Keratinocyte (primary cell): ENCODE data around the gene C4orf54. TPM values are rescaled to one million over a fixed set of nuclear protein-coding genes. Genes with fewer than 3 reads are reported as not detected.

Source experiments
- DNase-seq: peaks from one replicate; pipeline ENCODE4 v3.0.0-alpha.2; 2011; ENCODE audit warnings: low read depth, missing footprints, low spot score
- FAIRE-seq: peaks from 2 replicates; lab custom pipeline; 2011; peaks lifted over from hg19 to GRCh38; lab: Jason Lieb, UNC
- H2AFZ ChIP-seq: 2 replicates; pipeline ENCODE4 v1.6.0; 2012; ENCODE audit warnings: low read length, control low read depth, inconsistent platforms; ENCODE audit not compliant: control insufficient read depth
- H3K27ac ChIP-seq: 2 replicates; pipeline ENCODE4 v1.5.1; 2011; ENCODE audit warnings: low read length; ENCODE audit not compliant: control insufficient read depth, insufficient read depth
- H3K27me3 ChIP-seq: 3 replicates; pipeline ENCODE4 v1.6.0; 2011; ENCODE audit warnings: low read length; ENCODE audit not compliant: control insufficient read depth, insufficient read depth; ENCODE audit errors: extremely low read depth
- H3K36me3 ChIP-seq, 2 experiments: 2 replicates in 1 of 2; 3 replicates in 1 of 2; pipeline ENCODE4 v1.5.1; 2011; ENCODE audit warnings: low read length in 2 of 2, mild to moderate bottlenecking in 1 of 2; ENCODE audit not compliant: control insufficient read depth in 2 of 2, insufficient read depth in 2 of 2; ENCODE audit errors: extremely low read depth in 1 of 2
- H3K4me1 ChIP-seq: 3 replicates; pipeline ENCODE4 v1.5.1; 2011; ENCODE audit warnings: low read length; ENCODE audit not compliant: control insufficient read depth, insufficient read depth; ENCODE audit errors: extremely low read depth
- H3K4me2 ChIP-seq: 3 replicates; pipeline ENCODE4 v1.6.0; 2011; ENCODE audit warnings: low read depth, low read length; ENCODE audit not compliant: control insufficient read depth, insufficient read depth; ENCODE audit errors: extremely low read depth
- H3K4me3 ChIP-seq, 3 experiments: fragments of 200-600 bp in 1 of 3; sonication (generic) in 1 of 3; 2 replicates in 2 of 3; 3 replicates in 1 of 3; pipeline ENCODE4 v1.5.1; 2011 to 2016; ENCODE audit warnings: low read length in 3 of 3, mild to moderate bottlenecking in 3 of 3, control low read depth in 2 of 3, inconsistent platforms in 1 of 3, low read depth in 1 of 3, mixed read lengths in 1 of 3, mixed run types in 1 of 3, moderate library complexity in 1 of 3; ENCODE audit not compliant: control insufficient read depth in 2 of 3, insufficient read depth in 2 of 3; ENCODE audit errors: extremely low read depth in 1 of 3
- H3K79me2 ChIP-seq: 2 replicates; pipeline ENCODE4 v1.6.0; 2012; ENCODE audit warnings: low read length; ENCODE audit not compliant: control insufficient read depth, insufficient read depth
- H3K9ac ChIP-seq: 3 replicates; pipeline ENCODE4 v1.6.0; 2011; ENCODE audit warnings: low read length; ENCODE audit not compliant: control insufficient read depth, insufficient read depth; ENCODE audit errors: extremely low read depth
- H3K9me1 ChIP-seq: 3 replicates; pipeline ENCODE4 v1.6.0; 2011; ENCODE audit warnings: low read length; ENCODE audit not compliant: control insufficient read depth, insufficient read depth; ENCODE audit errors: extremely low read depth
- H3K9me3 ChIP-seq: 2 replicates; pipeline ENCODE4 v1.5.1; 2012; ENCODE audit warnings: low read depth, low read length; ENCODE audit not compliant: control insufficient read depth
- H4K20me1 ChIP-seq: 3 replicates; pipeline ENCODE4 v1.6.0; 2011; ENCODE audit warnings: low read length; ENCODE audit not compliant: control insufficient read depth, insufficient read depth; ENCODE audit errors: extremely low read depth
- CTCF ChIP-seq, 3 experiments: IDR thresholded peaks in 1 of 3; conservative IDR thresholded peaks in 1 of 3; optimal IDR thresholded peaks in 1 of 3; 2 replicates in 2 of 3; 3 replicates in 1 of 3; pipeline versions ENCODE3 to v1.5.1; 2011; ENCODE audit warnings: low read length in 3 of 3, mild to moderate bottlenecking in 3 of 3, moderate library complexity in 2 of 3, control low read depth in 1 of 3, inconsistent platforms in 1 of 3; ENCODE audit not compliant: insufficient read depth in 2 of 3; ENCODE audit errors: extremely low read depth in 1 of 3
- EZH2 ChIP-seq: IDR thresholded peaks from one replicate; pipeline ENCODE4 v1.6.1; 2012; ENCODE audit warnings: inconsistent platforms, mild to moderate bottlenecking, low read length, moderate library complexity
- dilution Hi-C: fragments of 300-500 bp; cut with MboI; formaldehyde crosslinking; loops from one replicate; pipeline ENCODE4 v1.7.0; 2020; ENCODE audit warnings: low sequenced_read_pairs; ENCODE audit not compliant: extremely low pct_ligation_motif_present
- polyA plus RNA-seq, 5 experiments: library from polyadenylated mRNA; depleted of rRNA in 3 of 5; stranded (reverse) in 3 of 5; stranded (forward) in 1 of 5; unstranded in 1 of 5; fragments of >200 nt; gene quantifications; 1 replicate in 1 of 5; 2 replicates in 3 of 5; 3 replicates in 1 of 5; pipeline versions ENCODE4 v1.2.1 to v1.2.3, GENCODE V29; 2011 to 2012; ENCODE audit warnings: missing spikeins in 2 of 5, low read depth in 1 of 5, low replicate concordance in 1 of 5

Gene C4orf54
- polyA plus RNA-seq, 1 donor (not counting 4 experiments of a cell fraction or from before 2014, with no cell fraction given): 0.01 TPM

- dilution Hi-C loops: no loop called here
- no peaks in the 10 kb centered on the region for H3K79me2 ChIP-seq
- H3K27me3 ChIP-seq: no peaks in the 10 kb centered on the region
- H3K9me1 ChIP-seq: no peaks in the 10 kb centered on the region
- H3K27ac ChIP-seq: no peak overlapping the region
- no peak for FAIRE-seq
- no peak overlapping the region for H3K9ac ChIP-seq
- no peak overlapping the region for H3K4me3 ChIP-seq
- H3K4me2 ChIP-seq: no peak overlapping the region
- no peaks in the 10 kb centered on the region for H3K4me1 ChIP-seq
- DNase-seq: no peak
- no peaks in the 10 kb centered on the region for H3K36me3 ChIP-seq
- TF ChIP-seq EZH2 (no peak), CTCF (optimal IDR thresholded peaks at IDR 0.05 in 1 of 3, IDR thresholded peaks at IDR 0.05 in 1 of 3, conservative IDR thresholded peaks at IDR 0.05 in 1 of 3; ENCODE audit: extremely low read depth in 1 of 3, insufficient read depth in 2 of 3, low read length in 3 of 3) (no peak)
- no peak overlapping the region for H2AFZ ChIP-seq
- H3K9me3 ChIP-seq: no peaks in the 10 kb centered on the region
- H4K20me1 ChIP-seq: no peaks in the 10 kb centered on the region
These were observed 45.3 kb downstream of the C4orf54 start for GRCh38 chr4:99612281-99612680.

GRCh38 chr4:99610605-99611175, 46.9 kb downstream of the C4orf54 start:
- no peak overlapping the region for H3K27ac ChIP-seq
- H3K9me3 ChIP-seq: no peaks in the 10 kb centered on the region
- DNase-seq (no peak), FAIRE-seq (no peak)
- no peaks in the 10 kb centered on the region for H3K27me3 ChIP-seq
- TF ChIP-seq EZH2 (no peak), CTCF (optimal IDR thresholded peaks at IDR 0.05 in 1 of 3, IDR thresholded peaks at IDR 0.05 in 1 of 3, conservative IDR thresholded peaks at IDR 0.05 in 1 of 3; ENCODE audit: extremely low read depth in 1 of 3, insufficient read depth in 2 of 3, low read length in 3 of 3) (no peak)
- H4K20me1 ChIP-seq: no peaks in the 10 kb centered on the region
- H3K36me3 ChIP-seq: no peaks in the 10 kb centered on the region
- H3K4me3 ChIP-seq: no peak overlapping the region
- no peak overlapping the region for H3K4me2 ChIP-seq
- no peaks in the 10 kb centered on the region for H3K4me1 ChIP-seq
- H3K9me1 ChIP-seq: no peaks in the 10 kb centered on the region
- no peaks in the 10 kb centered on the region for H3K79me2 ChIP-seq
- dilution Hi-C loops: no loop called here
- H3K9ac ChIP-seq: no peak overlapping the region
- no peak overlapping the region for H2AFZ ChIP-seq
